Endometrial microvascular endothelial cells (primary cell): ENCODE data around the gene DUSP7. TPM values are rescaled to one million over a fixed set of nuclear protein-coding genes. Genes with fewer than 3 reads are reported as not detected.

Source experiments
- in situ Hi-C: cut with HindIII; loops from 2 replicates; pipeline ENCODE4 v1.10.0; 2017; ENCODE audit warnings: low sequenced_read_pairs, low pct_unique_long_range_greater_than_20kb; ENCODE audit errors: inconsistent ontology term
- total RNA-seq: library from RNA; depleted of rRNA; stranded (reverse); fragments of >200 nt; gene quantifications from one replicate; pipeline ENCODE4 v1.2.3, GENCODE V29; 2015; ENCODE audit errors: inconsistent ontology term

Gene DUSP7
- total RNA-seq, 1 donor from 2014 or later = 29.4 TPM

GRCh38 chr3:52001443-52001974 is 54.9 kb downstream of the DUSP7 start:
- in situ Hi-C loops = no loop called here

DNA sequence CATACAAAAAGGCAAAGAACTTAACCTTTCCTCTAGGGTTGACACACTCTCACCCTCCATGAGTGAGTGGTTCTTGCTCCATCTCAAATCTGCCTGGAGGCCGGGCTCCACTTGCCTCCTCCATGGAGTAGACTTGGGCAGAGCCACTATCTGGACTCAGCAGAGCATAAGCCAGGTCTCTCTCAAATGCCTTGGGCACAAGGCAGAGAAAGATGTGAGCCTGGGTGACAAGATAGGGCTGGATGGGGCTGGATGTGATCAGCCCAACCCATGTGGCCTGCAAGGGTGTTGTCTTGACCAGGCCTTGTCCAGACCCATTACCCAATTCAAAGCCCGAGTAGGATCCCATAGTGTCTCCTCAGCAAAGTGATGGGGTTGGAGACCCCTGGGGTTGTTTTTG is 56.5 kb downstream of the DUSP7 start:
- in situ Hi-C loops = loop anchor here (10.0 kb wide), 1 partner anchor 145 kb away; no protein-coding TSS in a partner anchor

Other genes with a start within 250 kb of the DUSP7 start
- not detected for gene IQCF2, start 195.0 kb downstream of the DUSP7 start, total RNA-seq
- gene IQCF5, start 181.0 kb downstream of the DUSP7 start, total RNA-seq = not detected
- gene IQCF1, start 153.2 kb downstream of the DUSP7 start, total RNA-seq = not detected
- gene RRP9, start 114.7 kb downstream of the DUSP7 start, total RNA-seq = 29.0 TPM
- 18.1 TPM for gene PARP3, start 114.2 kb downstream of the DUSP7 start, total RNA-seq
- not detected for gene GPR62, start 101.2 kb downstream of the DUSP7 start, total RNA-seq
- 77.8 TPM for gene PCBP4, start 89.1 kb downstream of the DUSP7 start, total RNA-seq
- gene ABHD14B, start 82.5 kb downstream of the DUSP7 start, total RNA-seq = 39.0 TPM
- gene ABHD14A, start 81.5 kb downstream of the DUSP7 start, total RNA-seq = 31.7 TPM
- 36.9 TPM for gene ACY1, start 73.0 kb downstream of the DUSP7 start, total RNA-seq
- gene RPL29, start 60.7 kb downstream of the DUSP7 start, total RNA-seq = 1,389 TPM
- gene POC1A, start 97.9 kb upstream of the DUSP7 start, total RNA-seq = 12.6 TPM
- 61.7 TPM for gene ALAS1, start 141.6 kb upstream of the DUSP7 start, total RNA-seq
- not detected for gene TLR9, start 169.1 kb upstream of the DUSP7 start, total RNA-seq
- gene TWF2, start 182.6 kb upstream of the DUSP7 start, total RNA-seq = 185 TPM
- gene PPM1M, start 189.2 kb upstream of the DUSP7 start, total RNA-seq = 15.2 TPM
- 60.1 TPM for gene WDR82, start 222.1 kb upstream of the DUSP7 start, total RNA-seq
- 22.5 TPM for gene GLYCTK, start 231.3 kb upstream of the DUSP7 start, total RNA-seq